IgD-negative memory B cell (primary cell): Measurements from ENCODE around the gene CMTM3. TPM values are rescaled to one million over a fixed set of nuclear protein-coding genes. Genes with fewer than 3 reads are reported as not detected.
"Not testable (repeated sequence)": the region's sequence is repeated elsewhere in the genome, so short reads cannot be mapped to it uniquely, and the experiment has no call there.

ENCODE experiments used
- H3K27ac Mint-ChIP-seq, 3 donors: one replicate each; pipeline ENCODE4 v1.8.0; 2020 to 2022; ENCODE audit warnings: mild to moderate bottlenecking in 3 of 3, mixed read lengths in 3 of 3, moderate library complexity in 1 of 3
- H3K27me3 Mint-ChIP-seq: one replicate; pipeline ENCODE4 v1.8.0; 2021; ENCODE audit warnings: mixed read lengths
- H3K36me3 Mint-ChIP-seq: one replicate; pipeline ENCODE4 v1.8.0; 2020; ENCODE audit warnings: mild to moderate bottlenecking, mixed read lengths
- H3K4me1 Mint-ChIP-seq, 3 donors: one replicate each; pipeline ENCODE4 v1.8.0; 2020 to 2022; ENCODE audit warnings: mixed read lengths in 3 of 3, mild to moderate bottlenecking in 1 of 3
- H3K4me3 Mint-ChIP-seq, 4 donors: one replicate each; pipeline ENCODE4 v1.8.0; 2020 to 2022; ENCODE audit warnings: mild to moderate bottlenecking in 4 of 4, mixed read lengths in 4 of 4, moderate library complexity in 3 of 4
- H3K9me3 Mint-ChIP-seq, 3 donors: one replicate each; pipeline ENCODE4 v1.8.0; 2020 to 2021; ENCODE audit warnings: mixed read lengths in 3 of 3, mild to moderate bottlenecking in 1 of 3
- polyA plus RNA-seq: library from polyadenylated mRNA; unstranded; fragments of 300-500 nt; fragmentation: Illumina TruSeq; gene quantifications from one replicate; pipeline ENCODE4 v1.2.3, GENCODE V29; 2021

Gene CMTM3
- polyA plus RNA-seq, 1 donor from 2014 or later: 5.2 TPM

GRCh38 chr16:66627611-66628378 lies 23.3 kb downstream of the CMTM3 start:
- H3K27me3 Mint-ChIP-seq, H3K4me3 Mint-ChIP-seq, H3K4me1 Mint-ChIP-seq, H3K9me3 Mint-ChIP-seq, H3K36me3 Mint-ChIP-seq, H3K27ac Mint-ChIP-seq: not testable (repeated sequence)

GRCh38 chr16:66629856-66630255 lies 25.4 kb downstream of the CMTM3 start:
- Mint-ChIP-seq H3K4me3 (no peak overlapping the region), H3K36me3 (peaks cover 1% of the 10 kb centered on the region), H3K4me1 (no peaks in the 10 kb centered on the region), H3K27me3 (peaks cover 9% of the 10 kb centered on the region), H3K27ac (no peak overlapping the region), H3K9me3 (no peaks in the 10 kb centered on the region)

DNA sequence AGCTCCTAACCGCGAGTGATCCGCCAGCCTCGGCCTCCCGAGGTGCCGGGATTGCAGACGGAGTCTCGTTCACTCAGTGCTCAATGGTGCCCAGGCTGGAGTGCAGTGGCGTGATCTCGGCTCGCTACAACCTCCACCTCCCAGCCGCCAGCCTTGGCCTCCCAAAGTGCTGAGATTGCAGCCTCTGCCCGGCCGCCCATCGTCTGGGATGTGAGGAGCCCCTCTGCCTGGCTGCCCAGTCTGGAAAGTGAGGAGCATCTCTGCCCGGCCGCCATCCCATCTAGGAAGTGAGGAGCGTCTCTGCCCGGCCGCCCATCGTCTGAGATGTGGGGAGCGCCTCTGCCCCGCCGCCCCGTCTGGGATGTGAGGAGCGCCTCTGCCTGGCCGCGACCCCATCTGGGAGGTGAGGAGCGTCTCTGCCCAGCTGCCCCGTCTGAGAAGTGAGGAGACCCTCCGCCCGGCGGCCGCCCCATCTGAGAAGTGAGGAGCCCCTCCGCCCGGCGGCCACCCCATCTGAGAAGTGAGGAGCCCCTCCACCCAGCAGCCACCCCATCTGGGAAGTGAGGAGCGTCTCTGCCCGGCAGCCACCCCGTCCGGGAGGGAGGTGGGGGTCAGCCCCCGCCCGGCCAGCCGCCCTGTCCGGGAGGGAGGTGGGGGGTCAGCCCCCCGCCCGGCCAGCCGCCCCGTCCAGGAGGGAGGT lies 26.2 kb downstream of the CMTM3 start:
- not testable (repeated sequence) for H3K4me1 Mint-ChIP-seq, H3K4me3 Mint-ChIP-seq, H3K9me3 Mint-ChIP-seq, H3K27ac Mint-ChIP-seq, H3K27me3 Mint-ChIP-seq, H3K36me3 Mint-ChIP-seq

DNA sequence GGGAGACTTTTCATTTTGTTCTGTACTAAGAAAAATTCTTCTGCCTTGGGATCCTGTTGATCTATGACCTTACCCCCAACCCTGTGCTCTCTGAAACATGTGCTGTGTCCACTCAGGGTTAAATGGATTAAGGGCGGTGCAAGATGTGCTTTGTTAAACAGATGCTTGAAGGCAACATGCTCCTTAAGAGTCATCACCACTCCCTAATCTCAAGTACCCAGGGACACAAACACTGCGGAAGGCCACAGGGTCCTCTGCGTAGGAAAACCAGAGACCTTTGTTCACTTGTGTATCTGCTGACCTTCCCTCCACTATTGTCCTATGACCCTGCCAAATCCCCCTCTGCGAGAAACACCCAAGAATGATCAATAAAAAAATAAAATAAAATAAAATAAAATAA lies 27.1 kb downstream of the CMTM3 start:
- not testable (repeated sequence) for H3K27ac Mint-ChIP-seq, H3K9me3 Mint-ChIP-seq, H3K36me3 Mint-ChIP-seq, H3K4me3 Mint-ChIP-seq, H3K4me1 Mint-ChIP-seq, H3K27me3 Mint-ChIP-seq

DNA sequence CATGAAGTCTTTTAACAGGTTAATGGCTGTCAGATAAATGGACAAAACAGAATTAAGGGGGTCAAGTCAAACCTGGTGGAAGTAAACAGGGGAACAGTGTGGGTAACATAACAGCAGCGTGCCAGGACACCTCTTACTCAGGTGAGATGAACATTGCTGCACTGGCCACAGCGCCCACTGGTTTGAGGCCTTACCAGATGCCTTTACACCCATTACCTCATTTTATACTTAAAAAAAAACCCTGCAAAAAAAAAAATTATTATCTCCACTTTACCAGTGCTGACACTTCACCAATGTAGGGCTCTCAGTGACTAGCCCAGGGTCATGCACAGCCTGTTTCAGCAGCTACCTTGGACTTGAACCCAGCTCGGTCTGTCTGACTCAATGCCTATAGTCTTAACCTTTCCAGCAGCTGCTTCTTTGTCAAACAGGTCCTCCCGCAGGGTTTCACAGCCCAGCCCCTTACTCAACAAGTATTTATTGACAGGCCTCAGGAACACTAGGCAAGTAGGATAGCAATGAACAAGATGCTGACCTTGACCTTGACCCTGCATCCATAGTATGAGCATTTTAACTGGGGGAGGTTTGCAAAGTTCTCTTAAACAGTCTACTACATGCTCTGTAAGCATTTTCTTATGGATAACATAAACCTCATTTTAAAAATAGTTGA lies 30.2 kb downstream of the CMTM3 start:
- Mint-ChIP-seq H3K27me3 (peaks cover 9% of the 10 kb centered on the region), H3K4me1 (no peaks in the 10 kb centered on the region), H3K27ac (no peak overlapping the region), H3K4me3 (no peak overlapping the region), H3K36me3 (peaks cover 1% of the 10 kb centered on the region), H3K9me3 (no peaks in the 10 kb centered on the region)

DNA sequence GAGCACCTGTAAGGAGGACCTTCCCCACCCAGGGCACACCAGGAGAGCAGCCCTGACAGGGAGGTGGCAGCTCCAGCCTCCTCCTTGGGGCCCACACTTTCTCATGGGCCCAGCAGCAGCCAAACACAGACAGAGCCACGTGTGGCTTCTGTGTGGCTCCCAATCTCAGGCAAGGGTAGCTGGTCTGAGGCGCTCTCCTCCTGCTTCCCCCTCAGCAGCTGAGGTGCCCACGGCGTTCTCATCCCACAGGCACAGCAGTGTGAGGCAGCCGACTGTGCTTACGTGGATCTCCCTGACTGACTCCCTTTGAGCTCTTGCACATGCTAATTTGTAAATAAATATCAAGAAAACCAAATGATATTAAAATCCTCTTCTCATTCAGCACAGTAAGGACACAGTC lies 30.9 kb downstream of the CMTM3 start:
- H3K4me3 Mint-ChIP-seq: no peak overlapping the region
- no peaks in the 10 kb centered on the region for H3K4me1 Mint-ChIP-seq
- peaks cover 9% of the 10 kb centered on the region for H3K27me3 Mint-ChIP-seq
- H3K36me3 Mint-ChIP-seq: peaks cover 1% of the 10 kb centered on the region
- H3K27ac Mint-ChIP-seq: no peak overlapping the region
- H3K9me3 Mint-ChIP-seq: no peaks in the 10 kb centered on the region

DNA sequence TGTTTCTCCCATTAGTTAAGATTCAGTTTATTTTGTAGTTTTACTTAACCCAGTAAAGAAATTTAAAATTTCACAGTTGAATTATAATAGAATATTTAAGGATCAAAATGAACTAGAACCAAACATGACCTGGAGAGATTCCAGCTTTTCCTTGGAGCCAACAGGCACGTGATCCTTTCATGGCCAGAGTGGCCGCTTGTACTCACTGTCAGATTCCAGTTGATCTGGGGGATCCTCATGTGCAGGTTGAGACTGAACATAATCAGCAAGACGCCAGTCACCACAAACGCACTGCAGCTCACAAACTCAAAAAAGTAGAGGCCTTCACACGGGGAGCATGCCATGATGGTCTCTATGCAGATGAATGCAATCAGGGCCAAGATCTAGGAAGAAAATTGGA lies 31.7 kb downstream of the CMTM3 start:
- Mint-ChIP-seq H3K9me3 (no peaks in the 10 kb centered on the region), H3K4me1 (no peaks in the 10 kb centered on the region), H3K4me3 (no peak overlapping the region), H3K36me3 (peaks cover 1% of the 10 kb centered on the region), H3K27me3 (peaks cover 9% of the 10 kb centered on the region), H3K27ac (no peak overlapping the region)

- no peaks in the 10 kb centered on the region for H3K9me3 Mint-ChIP-seq
- no peak overlapping the region for H3K27ac Mint-ChIP-seq
Observed at GRCh38 chr16:66637806-66638205, 33.3 kb downstream of the CMTM3 start.

DNA sequence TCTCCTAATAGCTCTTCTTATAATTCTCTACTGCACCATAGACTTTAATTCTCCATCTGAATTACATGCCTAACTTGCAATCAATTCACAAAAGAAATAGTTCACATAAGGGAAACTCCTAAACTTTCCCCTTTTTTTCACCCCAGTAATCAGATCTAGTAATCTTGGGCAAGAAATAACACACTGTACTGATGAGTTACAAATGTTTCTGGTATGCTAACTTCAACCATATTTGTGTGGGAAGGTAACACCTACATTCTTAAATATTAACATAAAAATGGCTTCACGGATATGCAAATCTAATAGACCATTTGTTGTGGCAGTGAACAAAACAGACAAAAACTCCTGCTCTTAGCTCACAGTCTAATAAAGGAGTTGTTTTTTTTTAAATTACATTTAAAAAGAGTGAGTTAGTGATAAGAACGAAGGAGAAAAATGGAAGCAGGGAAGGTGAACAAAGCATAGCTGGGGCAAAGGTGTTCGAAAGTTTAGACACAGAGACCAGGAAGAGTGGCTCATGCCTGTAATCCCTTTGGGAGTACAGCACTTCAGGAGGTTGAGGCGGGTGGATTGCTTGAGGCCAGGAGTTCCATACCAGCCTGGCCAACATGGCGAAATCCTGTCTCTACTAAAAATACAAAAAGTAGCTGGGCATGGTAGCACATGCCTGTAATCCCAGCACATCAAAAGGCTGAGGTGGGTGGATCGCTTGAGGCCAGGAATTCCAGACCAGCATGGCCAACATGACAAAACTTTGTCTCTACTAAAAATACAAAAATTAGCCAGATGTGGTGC lies 34.8 kb downstream of the CMTM3 start:
- H3K36me3 Mint-ChIP-seq: no peaks in the 10 kb centered on the region
- no peaks in the 10 kb centered on the region for H3K4me1 Mint-ChIP-seq
- no peak overlapping the region for H3K27ac Mint-ChIP-seq
- H3K9me3 Mint-ChIP-seq: no peaks in the 10 kb centered on the region
- no peak overlapping the region for H3K4me3 Mint-ChIP-seq
- peaks cover 11% of the 10 kb centered on the region for H3K27me3 Mint-ChIP-seq

More at GRCh38 chr16:66637806-66638205, 33.3 kb downstream of the CMTM3 start:
- H3K27me3 Mint-ChIP-seq: peaks cover 8% of the 10 kb centered on the region
- no peaks in the 10 kb centered on the region for H3K4me1 Mint-ChIP-seq
- no peak overlapping the region for H3K4me3 Mint-ChIP-seq
- no peaks in the 10 kb centered on the region for H3K36me3 Mint-ChIP-seq

GRCh38 chr16:66640724-66641314 lies 36.3 kb downstream of the CMTM3 start:
- H3K36me3 Mint-ChIP-seq: no peaks in the 10 kb centered on the region
- H3K27me3 Mint-ChIP-seq: peaks cover 10% of the 10 kb centered on the region
- H3K4me3 Mint-ChIP-seq: no peak overlapping the region
- no peak overlapping the region for H3K27ac Mint-ChIP-seq
- no peaks in the 10 kb centered on the region for H3K9me3 Mint-ChIP-seq
- H3K4me1 Mint-ChIP-seq: no peaks in the 10 kb centered on the region

DNA sequence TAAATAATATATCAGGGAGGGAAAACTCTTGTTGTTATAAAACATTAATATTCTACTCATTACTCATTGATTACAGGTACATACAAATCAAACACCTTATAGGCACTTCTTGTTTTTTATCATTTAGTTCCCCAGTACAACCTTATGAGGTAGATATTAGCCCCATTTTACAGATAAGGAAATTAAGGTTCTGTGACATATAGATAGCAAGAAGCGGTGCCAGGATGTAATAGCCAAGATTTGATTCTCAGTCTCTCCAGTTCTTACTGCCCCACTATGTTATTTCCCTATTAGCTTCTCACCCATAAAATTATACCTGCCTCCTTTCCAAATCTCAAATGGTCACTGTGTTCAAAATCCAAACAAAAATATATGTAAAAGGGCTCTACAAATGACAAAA lies 36.9 kb downstream of the CMTM3 start:
- Mint-ChIP-seq H3K9me3 (no peaks in the 10 kb centered on the region), H3K36me3 (no peaks in the 10 kb centered on the region), H3K27ac (no peak overlapping the region), H3K27me3 (peaks cover 10% of the 10 kb centered on the region), H3K4me3 (no peak overlapping the region), H3K4me1 (no peaks in the 10 kb centered on the region)

DNA sequence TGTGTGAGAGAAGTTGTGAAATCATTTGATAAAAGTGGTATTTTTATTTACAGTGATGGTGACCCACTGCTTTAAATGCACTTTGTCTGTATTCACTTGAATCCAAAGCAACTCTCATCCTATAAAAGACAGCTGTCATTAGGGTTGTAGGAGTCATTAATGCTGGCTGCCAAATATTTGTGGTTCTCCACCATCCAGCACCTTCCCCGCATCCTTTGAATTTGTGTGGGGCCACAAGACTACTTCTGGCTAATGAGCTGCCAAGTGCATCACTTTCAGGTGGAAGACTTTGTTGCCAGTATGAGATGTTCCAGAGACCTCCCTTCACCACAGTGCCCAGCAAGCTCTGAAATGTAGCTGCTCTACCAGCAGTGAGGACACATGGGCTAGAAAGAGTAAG lies 43.4 kb downstream of the CMTM3 start:
- Mint-ChIP-seq H3K4me3 (no peak overlapping the region), H3K36me3 (no peaks in the 10 kb centered on the region), H3K27me3 (peaks cover 10% of the 10 kb centered on the region), H3K27ac (no peak overlapping the region), H3K4me1 (peaks cover 5 to 10% (median 6%) of the 10 kb centered on the region in 3 donors), H3K9me3 (no peaks in the 10 kb centered on the region)

GRCh38 chr16:66649167-66649566 lies 44.7 kb downstream of the CMTM3 start:
- Mint-ChIP-seq H3K27ac (no peak overlapping the region), H3K4me3 (no peak overlapping the region), H3K9me3 (no peaks in the 10 kb centered on the region), H3K27me3 (peaks cover 5% of the 10 kb centered on the region), H3K36me3 (no peaks in the 10 kb centered on the region), H3K4me1 (peaks cover 5 to 12% (median 9%) of the 10 kb centered on the region in 3 donors)

DNA sequence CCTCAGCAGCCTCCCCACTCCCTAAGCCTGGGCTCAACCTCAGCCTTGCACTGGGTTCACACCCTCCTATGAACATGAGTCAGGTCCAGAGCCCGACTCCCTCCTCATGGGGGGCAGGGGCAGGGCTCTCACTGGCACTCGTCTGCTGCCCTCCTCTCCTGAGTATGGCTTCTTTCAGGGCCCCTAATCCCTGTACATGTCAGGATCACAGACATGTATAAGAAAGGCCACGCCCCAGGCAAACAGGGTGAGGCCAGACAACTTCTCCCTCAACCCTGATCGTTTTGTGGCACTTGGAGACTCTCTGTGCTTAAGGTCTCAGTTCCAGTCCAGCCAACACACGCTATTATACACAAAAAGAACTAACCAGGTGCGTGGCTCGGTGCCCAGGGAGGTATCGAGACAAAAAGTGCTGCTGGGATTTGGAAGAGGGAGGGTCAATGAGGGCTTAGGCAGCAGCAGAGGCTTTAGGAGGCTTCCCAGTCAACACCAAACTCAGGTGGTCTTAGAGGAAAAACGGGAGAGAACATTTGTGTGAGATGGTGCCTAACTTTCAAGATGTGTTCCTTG lies 45.2 kb downstream of the CMTM3 start:
- peaks cover 5 to 12% (median 9%) of the 10 kb centered on the region in 3 donors for H3K4me1 Mint-ChIP-seq
- H3K36me3 Mint-ChIP-seq: peaks cover 1% of the 10 kb centered on the region
- H3K27ac Mint-ChIP-seq: no peak overlapping the region
- no peaks in the 10 kb centered on the region for H3K9me3 Mint-ChIP-seq
- peaks cover 7% of the 10 kb centered on the region for H3K27me3 Mint-ChIP-seq
- no peak overlapping the region for H3K4me3 Mint-ChIP-seq
